ENCODE measurements around the gene OR2A42. TPM values are rescaled to one million over a fixed set of nuclear protein-coding genes. Genes with fewer than 3 reads are reported as not detected.
"Not testable (repeated sequence)": the region's sequence is repeated elsewhere in the genome, so short reads cannot be mapped to it uniquely, and the experiment has no call there.

Gene OR2A42
- polyA plus RNA-seq, 1 of the 3 experiments (the other 2 are of a cell fraction): not detected

DNA sequence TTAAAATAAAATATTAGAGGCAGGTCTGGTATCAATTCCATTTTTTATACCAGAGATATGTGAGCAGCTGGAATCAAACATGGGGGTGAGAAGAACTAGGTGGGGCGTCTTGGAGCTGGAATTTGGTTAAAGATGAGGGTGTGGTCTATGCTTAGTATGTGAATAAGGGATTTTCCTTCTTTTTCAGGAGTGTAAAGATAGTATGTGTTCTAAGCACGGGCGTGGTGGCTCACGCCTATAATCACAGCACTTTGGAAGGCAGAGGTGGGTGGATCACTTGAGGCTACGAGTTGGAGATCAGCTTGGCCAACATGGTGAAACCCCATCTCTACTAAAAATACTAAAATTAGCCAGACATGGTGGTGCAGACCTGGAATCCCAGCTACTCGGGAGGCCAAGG, 35.9 kb upstream of the OR2A42 start:
- CTCF ChIA-PET; H4K20me1 ChIP-seq (ENCODE audit: insufficient read depth); H3K4me1 ChIP-seq (ENCODE audit: control insufficient read depth in 1 of 2, insufficient read depth in 2 of 2, low read depth in 1 of 2, low read length in 1 of 2); H3K36me3 ChIP-seq (replicated peaks in 1 of 2; ENCODE audit: control insufficient read depth in 1 of 2, insufficient read depth in 2 of 2, low read length in 1 of 2); H3K9ac ChIP-seq; H2AFZ ChIP-seq (ENCODE audit: low read depth); H3K27ac ChIP-seq (ENCODE audit: low read depth in 2 of 2, low read length in 1 of 2); DNase-seq; H3F3A ChIP-seq (replicated peaks; ENCODE audit: insufficient read depth); POLR2A ChIA-PET; H3K27me3 ChIP-seq (ENCODE audit: insufficient read depth); H3K4me3 ChIP-seq (ENCODE audit: low read depth in 2 of 2, low read length in 1 of 2); H3K9me3 ChIP-seq; H3K79me2 ChIP-seq (ENCODE audit: insufficient read depth); H3K4me2 ChIP-seq; H3K9me2 ChIP-seq: not testable (repeated sequence)
- 13% methylated on average over 4 of the region's 6 CpGs for WGBS (ENCODE audit: low lambda C conversion rate)

- H3F3A ChIP-seq (replicated peaks; ENCODE audit: insufficient read depth); H3K4me1 ChIP-seq (ENCODE audit: control insufficient read depth in 1 of 2, insufficient read depth in 2 of 2, low read depth in 1 of 2, low read length in 1 of 2); H3K4me3 ChIP-seq (ENCODE audit: low read depth in 2 of 2, low read length in 1 of 2); H3K9me2 ChIP-seq; H2AFZ ChIP-seq (ENCODE audit: low read depth); CTCF ChIA-PET; H3K27me3 ChIP-seq (ENCODE audit: insufficient read depth); H3K9ac ChIP-seq; POLR2A ChIA-PET; H3K27ac ChIP-seq (ENCODE audit: low read depth in 2 of 2, low read length in 1 of 2); DNase-seq; H3K9me3 ChIP-seq; H3K79me2 ChIP-seq (ENCODE audit: insufficient read depth); H3K4me2 ChIP-seq; H4K20me1 ChIP-seq (ENCODE audit: insufficient read depth); H3K36me3 ChIP-seq (replicated peaks in 1 of 2; ENCODE audit: control insufficient read depth in 1 of 2, insufficient read depth in 2 of 2, low read length in 1 of 2): not testable (repeated sequence)
- 83% methylated on average over 2 of the region's 19 CpGs for WGBS (ENCODE audit: low lambda C conversion rate)
Observed at GRCh38 chr7:144269188-144269587, 29.8 kb upstream of the OR2A42 start, which contains the start of gene CTAGE8. TSS of gene CTAGE8 (minus strand) at chr7:144269288. CDS start at chr7:144269250, 38 bp downstream.

DNA sequence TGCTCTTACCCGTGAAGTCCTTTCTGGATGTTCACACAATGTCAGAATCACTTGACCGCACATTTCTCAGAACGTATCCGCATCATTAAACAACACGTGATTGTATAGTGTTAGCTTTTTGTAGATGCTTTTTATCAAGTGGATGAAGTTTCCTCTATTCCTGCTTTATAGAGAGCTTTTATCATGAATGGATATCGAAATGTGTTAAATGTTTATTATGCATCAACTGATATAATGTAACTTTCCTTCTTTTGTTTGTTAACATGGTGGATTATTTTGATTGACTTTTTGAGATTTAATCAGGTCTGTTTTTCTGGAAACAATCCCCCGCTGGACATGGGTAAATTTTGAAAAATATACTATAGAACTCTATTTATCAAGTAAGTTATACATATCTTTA, 25.3 kb upstream of the OR2A42 start, which contains the start of gene OR2A7:
OR2A7 (minus strand) TSS at position 101 of the 400 bp plus-strand sequence. CDS start 5,164 bp downstream, outside the sequence.
- CTCF ChIA-PET; H3K9me2 ChIP-seq; H3K36me3 ChIP-seq (replicated peaks in 1 of 2; ENCODE audit: control insufficient read depth in 1 of 2, insufficient read depth in 2 of 2, low read length in 1 of 2); H3K9ac ChIP-seq; H3K27ac ChIP-seq (ENCODE audit: low read depth in 2 of 2, low read length in 1 of 2); H3F3A ChIP-seq (replicated peaks; ENCODE audit: insufficient read depth); H3K9me3 ChIP-seq; H4K20me1 ChIP-seq (ENCODE audit: insufficient read depth); DNase-seq; H3K79me2 ChIP-seq (ENCODE audit: insufficient read depth); H3K4me3 ChIP-seq (ENCODE audit: low read depth in 2 of 2, low read length in 1 of 2); POLR2A ChIA-PET; H2AFZ ChIP-seq (ENCODE audit: low read depth); H3K4me1 ChIP-seq (ENCODE audit: control insufficient read depth in 1 of 2, insufficient read depth in 2 of 2, low read depth in 1 of 2, low read length in 1 of 2); H3K27me3 ChIP-seq (ENCODE audit: insufficient read depth); H3K4me2 ChIP-seq: not testable (repeated sequence)
- 28% methylated on average over 6 of the region's 7 CpGs for WGBS (ENCODE audit: low lambda C conversion rate)

DNA sequence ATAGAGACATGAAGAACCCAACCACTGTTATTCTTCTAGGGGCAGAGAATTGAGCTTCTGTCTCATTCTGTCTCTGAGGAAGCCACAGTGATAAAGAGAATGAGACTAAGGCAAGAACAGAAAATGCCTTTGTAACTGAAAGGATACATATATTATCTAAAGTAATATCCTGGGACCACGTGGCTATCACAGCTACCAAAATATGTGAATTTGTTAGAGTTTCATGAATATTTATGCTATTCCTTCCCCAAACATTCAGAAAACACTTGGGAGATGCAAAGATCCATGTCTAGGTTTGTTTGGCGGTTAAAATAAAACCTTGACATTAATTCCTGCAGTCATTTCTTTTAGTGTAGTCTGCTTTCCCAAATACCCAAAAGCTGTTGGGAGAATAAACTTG, 22.7 kb upstream of the OR2A42 start:
- H3K27me3 ChIP-seq (ENCODE audit: insufficient read depth); H3K9me3 ChIP-seq; H3K9ac ChIP-seq; H3K27ac ChIP-seq (ENCODE audit: low read depth in 2 of 2, low read length in 1 of 2); H2AFZ ChIP-seq (ENCODE audit: low read depth); H3K36me3 ChIP-seq (replicated peaks in 1 of 2; ENCODE audit: control insufficient read depth in 1 of 2, insufficient read depth in 2 of 2, low read length in 1 of 2); H3K4me3 ChIP-seq (ENCODE audit: low read depth in 2 of 2, low read length in 1 of 2); H3K4me2 ChIP-seq; H3K9me2 ChIP-seq; H3K4me1 ChIP-seq (ENCODE audit: control insufficient read depth in 1 of 2, insufficient read depth in 2 of 2, low read depth in 1 of 2, low read length in 1 of 2); H3K79me2 ChIP-seq (ENCODE audit: insufficient read depth); DNase-seq; H3F3A ChIP-seq (replicated peaks; ENCODE audit: insufficient read depth); POLR2A ChIA-PET; H4K20me1 ChIP-seq (ENCODE audit: insufficient read depth); CTCF ChIA-PET: not testable (repeated sequence)
- no CpG with 5 or more reads among the region's 2 CpGs for WGBS (ENCODE audit: low lambda C conversion rate)

- DNase-seq; H3K9me3 ChIP-seq; H3K4me2 ChIP-seq; H3F3A ChIP-seq (replicated peaks; ENCODE audit: insufficient read depth); H3K36me3 ChIP-seq (replicated peaks in 1 of 2; ENCODE audit: control insufficient read depth in 1 of 2, insufficient read depth in 2 of 2, low read length in 1 of 2); H3K4me3 ChIP-seq (ENCODE audit: low read depth in 2 of 2, low read length in 1 of 2); POLR2A ChIA-PET; H3K79me2 ChIP-seq (ENCODE audit: insufficient read depth); H4K20me1 ChIP-seq (ENCODE audit: insufficient read depth); H3K9ac ChIP-seq; H3K4me1 ChIP-seq (ENCODE audit: control insufficient read depth in 1 of 2, insufficient read depth in 2 of 2, low read depth in 1 of 2, low read length in 1 of 2); H2AFZ ChIP-seq (ENCODE audit: low read depth); CTCF ChIA-PET; H3K9me2 ChIP-seq; H3K27ac ChIP-seq (ENCODE audit: low read depth in 2 of 2, low read length in 1 of 2): not testable (repeated sequence)
- WGBS (ENCODE audit: low lambda C conversion rate): no CpG with 5 or more reads among the region's 14 CpGs
- H3K27me3 ChIP-seq (ENCODE audit: insufficient read depth): peaks cover 16% of the 10 kb centered on the region; the same call in 1 of the 2 replicates
Observed at GRCh38 chr7:144259067-144259466, 19.7 kb upstream of the OR2A42 start.

Measured in SK-N-SH (cell line).